ENCODE data around the gene CD68.
"Not testable (repeated sequence)": the region's sequence is repeated elsewhere in the genome, so short reads cannot be mapped to it uniquely, and the experiment has no call there.

DNA sequence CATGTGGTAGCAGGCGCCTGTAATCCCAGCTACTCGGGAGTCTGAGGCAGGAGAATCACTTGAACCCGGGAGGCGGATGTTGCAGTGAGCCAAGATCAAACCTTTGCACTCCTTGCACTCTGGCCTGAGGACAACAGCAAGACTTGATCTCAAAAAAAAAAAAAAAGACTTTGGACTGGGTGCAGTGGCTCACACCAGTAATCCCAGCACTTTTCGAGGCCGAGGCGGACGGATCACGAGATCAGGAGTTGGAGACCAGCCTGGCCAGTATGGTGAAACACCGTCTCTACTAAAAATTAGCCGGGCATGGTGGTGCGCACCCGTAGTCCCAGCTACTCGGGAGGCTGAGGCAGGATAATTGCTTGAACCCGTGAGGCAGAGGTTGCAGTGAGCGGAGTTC is 46.3 kb downstream of the CD68 start:
- not testable (repeated sequence) for TF ChIP-seq POLR2A, CTCF (IDR thresholded peaks at IDR 0.05)
